Stimulated activated CD8-positive, alpha-beta memory T cell treated with anti-CD3 and anti-CD28 coated beads, Interleukin-15, amount 100 ng/mL, for 1 hour (primary cell): ENCODE data around the gene NACAD.

Experiments used
- DNase-seq: peaks from one replicate; pipeline ENCODE4 v3.0.0-alpha.2; 2020; ENCODE audit warnings: low read depth

Gene NACAD

DNA sequence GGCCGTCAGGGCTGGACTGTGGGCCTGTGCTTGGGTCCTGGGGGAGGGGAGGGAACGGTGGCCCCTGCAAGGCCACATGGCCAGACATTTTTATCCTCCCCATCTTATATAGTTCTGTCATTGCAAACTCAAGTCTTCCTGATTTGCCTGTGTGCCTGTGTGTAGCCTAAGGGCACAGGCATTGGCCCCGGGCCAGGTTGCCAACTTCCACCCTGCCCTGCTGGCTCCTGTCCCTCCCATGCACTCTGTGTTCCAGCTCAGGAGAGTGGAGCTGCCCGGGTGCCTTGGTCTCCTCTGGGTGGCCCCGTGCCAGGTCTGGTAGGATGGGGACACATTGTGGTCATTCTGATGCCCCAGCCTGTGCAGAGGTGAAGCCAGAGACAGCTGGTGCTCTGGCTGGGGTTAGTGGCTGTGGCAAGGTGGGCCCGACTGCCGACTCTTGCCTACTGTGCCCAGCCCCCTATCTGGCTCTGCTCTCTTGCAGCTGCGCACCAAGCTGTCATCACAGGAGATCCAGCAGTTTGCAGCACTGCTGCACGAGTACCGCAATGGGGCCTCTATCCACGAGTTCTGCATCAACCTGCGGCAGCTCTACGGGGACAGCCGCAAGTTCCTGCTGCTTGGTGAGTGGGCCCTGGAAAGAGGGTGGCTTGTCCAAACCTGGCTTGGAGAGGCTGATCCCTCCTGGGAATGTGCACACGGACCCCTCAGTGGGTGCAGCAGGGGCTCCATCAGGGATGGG lies 14.8 kb downstream of the NACAD start:
- no peak for DNase-seq

DNA sequence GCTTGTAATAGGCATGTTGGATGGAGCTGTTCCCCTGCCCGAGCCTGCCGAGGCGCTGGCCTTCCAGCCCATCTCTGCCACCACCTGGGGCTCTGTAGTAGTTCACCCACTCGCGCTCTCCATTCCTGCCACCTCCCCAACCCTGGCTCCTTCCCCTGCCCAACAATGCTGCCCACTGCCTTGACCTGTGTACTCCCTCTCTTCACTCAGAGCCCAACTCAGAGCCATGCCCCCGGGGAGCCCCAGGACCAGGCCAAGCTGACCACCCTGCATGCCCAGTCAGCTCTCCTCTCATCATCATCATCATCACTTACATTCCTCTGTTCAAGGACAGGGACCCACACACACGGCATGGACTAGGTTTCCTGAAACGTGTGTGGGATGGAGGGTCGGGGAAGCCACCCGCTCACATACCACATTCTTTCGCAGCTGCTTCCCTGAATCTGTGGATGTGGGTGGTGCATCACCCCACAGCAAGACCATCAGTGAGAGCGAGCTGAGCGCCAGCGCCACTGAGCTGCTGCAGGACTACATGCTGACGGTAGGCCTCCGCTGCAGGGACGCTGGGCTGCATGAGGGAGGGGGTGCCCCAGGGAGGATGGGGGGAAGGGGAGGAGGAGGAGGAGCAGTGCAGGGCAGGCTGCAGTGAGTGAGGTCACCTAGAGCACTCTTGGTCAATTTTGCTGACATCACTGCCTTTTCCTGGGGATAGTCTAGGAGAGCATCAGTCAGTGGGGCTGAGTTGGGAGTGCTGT lies 15.6 kb downstream of the NACAD start:
- no peak for DNase-seq

DNA sequence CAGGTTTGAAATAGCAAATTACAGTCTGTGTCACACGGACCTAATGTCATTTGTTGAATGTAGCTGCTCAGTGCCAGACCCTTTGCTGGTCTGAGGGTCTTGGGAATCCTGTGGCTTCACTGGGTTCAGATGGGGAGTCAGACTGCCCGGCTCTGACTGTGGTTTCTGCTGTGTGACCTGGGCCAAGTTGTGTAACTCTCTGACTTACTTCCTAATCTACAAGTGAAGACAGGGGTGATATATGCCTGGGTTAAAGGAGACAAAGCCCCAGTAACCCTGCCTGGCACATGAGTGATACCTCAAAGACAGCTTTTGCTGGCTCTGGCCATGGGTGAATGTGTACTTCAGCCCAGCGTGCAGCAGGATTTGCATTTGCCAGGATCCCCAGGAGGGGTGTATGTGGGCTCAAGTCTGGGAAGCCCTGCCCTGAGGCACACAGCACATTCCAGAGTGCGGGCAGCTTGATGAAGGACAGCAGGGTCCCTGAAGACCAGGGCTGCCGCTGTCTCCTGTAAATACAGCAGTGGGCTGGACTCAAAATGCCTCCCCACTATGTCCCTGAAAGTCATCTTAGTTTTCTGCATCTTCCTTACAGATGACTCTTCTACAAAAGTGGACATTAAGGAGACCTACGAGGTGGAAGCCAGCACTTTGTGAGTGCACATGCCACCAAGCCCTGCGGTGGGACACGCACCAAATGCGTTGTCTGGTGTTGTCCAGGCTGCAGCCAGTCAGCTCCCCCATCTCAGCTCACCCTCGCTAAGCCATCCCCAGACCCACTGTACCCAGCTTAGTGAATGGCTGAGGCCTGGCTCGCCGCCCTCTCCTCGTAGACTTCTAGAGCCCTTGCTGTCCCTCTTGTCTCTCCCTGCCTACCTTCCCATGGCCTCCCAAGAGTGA lies 16.4 kb downstream of the NACAD start:
- DNase-seq, result no peak

DNA sequence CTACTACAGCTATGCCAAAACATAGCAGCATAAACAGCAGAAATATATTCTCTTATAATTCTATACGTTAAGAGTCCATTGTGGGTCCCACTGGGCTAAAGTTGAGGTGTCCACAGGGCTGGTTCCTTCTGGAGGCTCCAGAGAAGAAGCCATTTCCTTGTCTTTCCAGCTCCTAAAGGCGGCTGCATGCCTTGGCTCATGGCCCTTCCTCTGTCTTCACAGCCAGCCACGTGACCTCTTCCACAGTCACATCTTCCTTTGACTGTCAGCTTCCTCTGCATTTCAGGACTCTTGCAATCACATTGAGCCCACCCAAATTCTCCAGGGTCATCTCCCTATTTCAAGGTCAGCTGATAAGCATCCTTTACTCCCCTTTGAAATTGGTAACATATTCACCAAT lies 17.2 kb downstream of the NACAD start:
- DNase-seq, result no peak

DNA sequence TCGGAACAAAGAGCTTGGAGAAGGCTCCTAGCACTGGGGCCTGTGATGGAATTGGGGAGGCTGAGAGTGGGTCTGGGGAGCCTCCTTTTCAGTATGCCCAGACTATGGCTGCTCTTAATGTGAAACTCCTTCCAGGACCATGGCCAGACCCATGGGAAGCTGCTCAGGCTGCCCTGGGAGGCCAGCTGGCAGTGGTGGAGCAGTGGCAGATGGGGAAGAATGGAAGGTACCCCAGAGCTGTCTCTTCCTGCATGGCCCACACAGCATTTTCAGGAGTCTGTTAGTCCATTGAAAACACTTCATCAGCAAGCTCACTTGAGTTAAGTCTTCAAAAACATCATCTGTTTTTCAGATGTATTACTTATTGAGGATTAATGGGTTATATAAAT lies 18.5 kb downstream of the NACAD start:
- no peak for DNase-seq

GRCh38 chr7:45069444-45070253 lies 19.1 kb downstream of the NACAD start:
- no peak for DNase-seq

GRCh38 chr7:45068236-45069023 lies 20.3 kb downstream of the NACAD start:
- DNase-seq, result no peak

- no peak for DNase-seq
Measured at GRCh38 chr7:45067582-45067981, 21.2 kb downstream of the NACAD start.

DNA sequence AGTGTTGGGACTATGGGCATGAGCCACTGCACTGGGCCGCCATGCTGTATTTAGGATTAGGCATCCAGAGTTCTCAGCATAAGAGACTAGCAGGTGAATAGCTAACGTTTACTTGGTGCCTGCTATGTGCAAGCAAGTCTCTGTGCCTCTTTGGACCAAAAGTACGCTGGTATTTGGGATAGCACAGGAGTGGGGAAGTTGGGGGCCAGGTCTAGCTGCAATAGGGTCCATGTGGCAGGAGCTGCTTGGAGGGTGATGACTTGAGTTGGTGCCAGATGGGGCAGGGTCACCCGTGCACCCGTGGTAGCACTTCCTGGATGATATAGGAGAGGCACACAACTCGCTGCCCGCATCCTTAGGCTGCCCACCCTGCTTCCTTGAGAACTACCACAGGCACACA lies 22.4 kb downstream of the NACAD start:
- DNase-seq, result no peak

DNA sequence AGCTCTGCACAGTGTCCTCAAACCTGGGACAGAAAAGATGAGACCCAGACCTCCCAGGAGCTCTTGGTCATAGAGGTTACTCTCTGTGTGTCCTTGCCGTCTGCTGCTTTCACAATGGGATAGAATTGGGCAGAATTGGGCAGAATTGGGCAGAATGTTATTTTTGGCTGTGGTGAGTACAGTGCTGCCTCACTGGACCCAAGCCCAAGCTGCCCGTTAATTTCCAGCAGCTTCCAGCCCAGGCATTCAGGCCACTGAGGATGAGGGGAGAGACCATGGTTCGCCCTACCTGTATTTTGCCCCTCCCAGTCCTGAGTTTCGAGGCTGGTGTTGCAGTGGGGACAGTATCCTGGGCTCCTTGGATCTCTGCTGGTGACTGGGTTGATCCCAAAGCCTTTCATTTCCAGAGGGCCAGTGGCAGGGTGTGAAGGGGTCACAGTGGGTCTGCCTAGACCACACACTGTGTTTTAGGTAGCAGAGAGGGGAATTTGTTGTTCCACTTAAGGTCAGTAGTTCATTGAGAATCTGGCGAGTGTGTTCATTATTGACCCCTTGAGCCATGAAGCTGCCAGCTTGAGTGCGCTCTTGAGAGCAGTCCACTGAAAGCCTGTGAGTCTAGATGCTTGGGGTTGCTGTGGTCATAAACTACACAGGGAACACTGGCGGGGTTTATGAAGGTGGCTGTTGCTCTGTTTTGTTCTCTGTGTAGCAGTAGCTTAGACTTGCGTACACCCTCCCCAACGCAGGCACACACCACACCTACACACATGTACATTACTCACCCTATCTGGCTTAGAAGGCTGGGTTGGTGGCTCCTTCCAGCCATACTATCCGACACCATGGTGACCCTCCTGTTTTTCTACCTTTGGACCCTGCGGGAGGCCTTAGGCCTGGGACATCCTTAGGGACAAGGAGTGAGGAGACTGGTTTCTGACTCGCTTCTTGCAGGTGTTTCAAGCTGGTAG lies 23.5 kb downstream of the NACAD start:
- no peak for DNase-seq

GRCh38 chr7:45064047-45064725 lies 24.6 kb downstream of the NACAD start:
- no peak for DNase-seq

DNA sequence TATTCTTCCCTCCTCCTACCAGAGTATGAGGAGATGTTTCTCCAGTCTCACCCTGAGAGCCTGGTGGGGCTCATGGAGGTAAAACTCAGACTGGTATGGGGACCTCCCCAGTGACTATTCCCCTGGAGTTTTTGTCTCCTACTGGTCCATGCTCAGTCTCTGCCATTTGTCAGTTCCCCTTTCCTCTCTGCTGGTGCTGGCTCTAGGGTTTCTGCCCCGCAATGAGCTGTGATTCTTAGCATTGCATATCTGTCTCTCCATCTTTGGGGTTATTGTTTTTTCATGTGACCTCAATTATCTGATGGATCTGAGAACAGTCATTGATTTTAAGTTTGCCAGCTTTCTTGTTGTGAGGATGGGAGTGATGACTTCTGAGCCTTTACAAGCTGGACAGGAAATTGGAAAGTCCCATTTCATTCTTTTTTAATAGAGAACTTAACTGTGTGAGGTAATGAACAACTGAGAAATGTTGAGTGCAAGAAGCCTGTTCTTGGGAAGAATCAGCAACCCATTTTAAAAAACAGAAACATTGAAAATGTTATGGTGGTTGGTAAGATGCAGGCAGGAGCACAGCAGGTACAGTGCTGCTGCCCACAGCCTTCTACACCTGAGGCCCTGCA lies 26.9 kb downstream of the NACAD start:
- no peak for DNase-seq

- no peak for DNase-seq
Measured at GRCh38 chr7:45061352-45061751, 27.4 kb downstream of the NACAD start.

DNA sequence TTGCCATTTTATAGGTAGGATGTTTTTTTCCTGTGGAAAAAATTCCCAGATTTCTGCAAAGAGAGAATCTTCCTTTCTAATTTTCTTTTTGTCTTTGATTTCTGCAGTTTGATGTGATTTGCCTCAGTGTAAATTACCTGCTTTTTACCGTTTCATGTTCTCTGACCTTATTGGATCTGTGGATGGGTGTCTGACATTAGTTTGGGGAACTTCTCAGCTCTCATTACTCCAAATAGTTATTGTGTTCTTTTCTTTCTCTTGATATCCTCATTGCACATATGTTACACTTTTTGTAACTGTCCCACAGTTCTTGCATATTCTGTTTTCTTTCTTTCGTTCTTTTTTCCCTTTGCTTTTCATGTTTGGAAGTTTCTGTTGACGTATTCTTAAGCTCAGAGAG lies 28.5 kb downstream of the NACAD start:
- DNase-seq, result no peak

DNA sequence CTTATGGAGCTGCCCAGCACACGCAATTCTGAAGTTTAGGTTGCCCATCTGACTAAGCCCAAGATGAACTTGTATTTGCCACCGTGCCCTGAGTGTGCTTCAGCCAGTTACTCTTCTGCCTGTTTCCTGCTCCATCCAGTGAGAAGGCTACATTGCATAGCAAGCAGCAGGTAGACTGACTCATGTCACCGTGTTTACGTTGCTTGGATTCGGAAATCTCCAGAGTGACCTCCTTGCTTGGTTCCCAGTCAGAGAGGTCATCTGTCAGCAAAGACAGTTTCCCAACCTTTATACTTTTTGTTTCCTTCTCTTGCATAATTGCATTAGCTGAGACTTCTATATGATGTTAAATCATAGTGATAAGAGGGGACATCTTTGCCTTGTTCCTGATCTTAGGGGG lies 30.9 kb downstream of the NACAD start:
- no peak for DNase-seq

- DNase-seq, result no peak
Measured at GRCh38 chr7:45055594-45056219, 33.1 kb downstream of the NACAD start.

DNA sequence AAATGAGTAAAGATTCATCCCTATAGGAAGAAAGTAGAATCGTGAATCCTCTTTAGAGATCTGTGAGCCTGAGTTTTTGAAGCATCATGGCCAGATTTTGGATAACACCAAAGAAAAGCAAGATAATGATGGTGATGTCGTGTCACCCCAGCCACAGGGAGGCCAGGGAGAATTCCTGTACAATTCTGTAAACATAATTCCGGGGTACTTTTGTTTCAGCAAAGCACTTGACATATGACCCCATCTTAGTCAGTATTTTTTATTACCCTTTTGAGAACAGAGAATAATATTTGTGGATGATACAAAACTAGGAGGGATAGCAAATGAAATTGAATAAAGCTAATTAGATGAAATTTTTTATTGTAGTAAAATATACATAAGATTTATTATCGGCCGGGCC lies 33.8 kb downstream of the NACAD start:
- DNase-seq, result no peak

DNA sequence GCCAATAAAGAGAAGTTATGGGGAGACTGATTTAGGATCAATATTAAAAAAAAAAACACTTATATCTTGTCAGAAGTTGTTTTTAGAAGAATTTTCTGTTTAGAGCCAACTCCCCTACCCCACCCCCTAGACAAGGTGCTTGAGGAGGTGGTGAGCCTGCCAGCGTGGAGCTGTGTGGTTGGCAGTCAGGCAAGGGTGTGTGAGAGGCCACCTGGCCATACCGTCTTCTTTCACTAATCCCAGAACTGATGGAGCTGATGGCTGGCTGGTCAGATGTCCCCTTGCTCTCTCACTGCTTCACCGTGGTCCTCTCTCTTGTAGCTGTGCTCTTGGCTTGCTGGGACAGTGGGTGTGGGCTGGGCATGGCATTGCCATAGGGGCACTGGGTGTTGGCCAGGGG lies 34.3 kb downstream of the NACAD start:
- DNase-seq, result no peak
